Muscle layer of duodenum (tissue), 2 donors: ENCODE measurements around the gene CORO2A.
A peak's percentile ranks its signal among the peaks of the same experiment; 100 is the strongest.

Experiments
- H3K27ac ChIP-seq: one replicate; pipeline ENCODE4 v1.7.0; 2013; ENCODE audit warnings: mild to moderate bottlenecking, low read length
- H3K27me3 ChIP-seq: one replicate; pipeline ENCODE4 v1.7.0; 2013; ENCODE audit warnings: low read depth, mild to moderate bottlenecking, control low read depth, low read length
- H3K36me3 ChIP-seq, 2 donors: one replicate each; pipeline ENCODE4 v1.7.0; 2013; ENCODE audit warnings: low read length in 2 of 2, control low read depth in 1 of 2, mild to moderate bottlenecking in 1 of 2; ENCODE audit not compliant: insufficient read depth in 2 of 2, control insufficient read depth in 1 of 2
- H3K4me1 ChIP-seq, 2 donors: one replicate each; pipeline ENCODE4 v1.7.0; 2013; ENCODE audit warnings: low read length in 2 of 2, mild to moderate bottlenecking in 2 of 2, control low read depth in 1 of 2, moderate library complexity in 1 of 2; ENCODE audit not compliant: insufficient read depth in 2 of 2, control insufficient read depth in 1 of 2
- H3K4me3 ChIP-seq, 2 donors: one replicate each; pipeline ENCODE4 v1.7.0; 2013; ENCODE audit warnings: low read length in 2 of 2, low read depth in 1 of 2, mild to moderate bottlenecking in 1 of 2
- H3K9me3 ChIP-seq, 2 donors: one replicate each; pipeline ENCODE4 v1.7.0; 2013; ENCODE audit warnings: low read length in 2 of 2, control low read depth in 1 of 2, mild to moderate bottlenecking in 1 of 2; ENCODE audit not compliant: control insufficient read depth in 1 of 2
- donor health status: healthy.

The CORO2A gene

GRCh38 chr9:98229620-98230019 is 37.2 kb upstream of the CORO2A start:
- Histone ChIP-seq H3K4me3 (no peak overlapping the region), H3K27ac (no peak overlapping the region), H3K36me3 (peaks cover 7 to 33% of the 10 kb centered on the region in 2 donors), H3K27me3 (no peaks in the 10 kb centered on the region), H3K9me3 (no peaks in the 10 kb centered on the region), H3K4me1 (peaks cover 0 to 3% of the 10 kb centered on the region in 2 donors)

GRCh38 chr9:98229090-98229395 is 36.6 kb upstream of the CORO2A start:
- Histone ChIP-seq H3K36me3 (peaks cover 7 to 33% of the 10 kb centered on the region in 2 donors), H3K9me3 (no peaks in the 10 kb centered on the region), H3K4me1 (peaks cover 0 to 3% of the 10 kb centered on the region in 2 donors), H3K27me3 (no peaks in the 10 kb centered on the region), H3K4me3 (no peak overlapping the region), H3K27ac (no peak overlapping the region)

- H3K4me1 ChIP-seq, result peaks cover 0 to 3% of the 10 kb centered on the region in 2 donors
- H3K4me3 ChIP-seq, result no peak overlapping the region
- H3K36me3 ChIP-seq, result peaks cover 6 to 33% of the 10 kb centered on the region in 2 donors
- H3K27me3 ChIP-seq, result no peaks in the 10 kb centered on the region
- no peaks in the 10 kb centered on the region for H3K9me3 ChIP-seq
- no peak overlapping the region for H3K27ac ChIP-seq
These were observed 36.1 kb upstream of the CORO2A start for GRCh38 chr9:98228392-98229089.

GRCh38 chr9:98227883-98228282 is 35.4 kb upstream of the CORO2A start:
- Histone ChIP-seq H3K27ac (no peak overlapping the region), H3K36me3 (peaks cover 0 to 33% of the 10 kb centered on the region in 2 donors), H3K9me3 (no peaks in the 10 kb centered on the region), H3K27me3 (no peaks in the 10 kb centered on the region), H3K4me3 (no peak overlapping the region), H3K4me1 (peaks cover 0 to 3% of the 10 kb centered on the region in 2 donors)

- Histone ChIP-seq H3K9me3 (no peaks in the 10 kb centered on the region), H3K27me3 (no peaks in the 10 kb centered on the region), H3K27ac (peak overlapping the region; percentile 46), H3K36me3 (peaks cover 0 to 33% of the 10 kb centered on the region in 2 donors), H3K4me3 (no peak overlapping the region), H3K4me1 (peaks cover 0 to 3% of the 10 kb centered on the region in 2 donors)
These were observed 34.5 kb upstream of the CORO2A start for GRCh38 chr9:98226957-98227356.

GRCh38 chr9:98226516-98226915 is 34.1 kb upstream of the CORO2A start:
- Histone ChIP-seq H3K4me1 (no peaks in the 10 kb centered on the region), H3K27ac (peak overlapping the region; percentile 46), H3K27me3 (no peaks in the 10 kb centered on the region), H3K36me3 (peaks cover 0 to 33% of the 10 kb centered on the region in 2 donors), H3K9me3 (no peaks in the 10 kb centered on the region), H3K4me3 (no peak overlapping the region)

- H3K9me3 ChIP-seq, result no peaks in the 10 kb centered on the region
- peaks cover 2 to 35% of the 10 kb centered on the region in 2 donors for H3K36me3 ChIP-seq
- no peaks in the 10 kb centered on the region for H3K27me3 ChIP-seq
- no peaks in the 10 kb centered on the region for H3K4me1 ChIP-seq
- no peak overlapping the region for H3K27ac ChIP-seq
- no peak overlapping the region for H3K4me3 ChIP-seq
These were observed 32.6 kb upstream of the CORO2A start for GRCh38 chr9:98225015-98225442.

- Histone ChIP-seq H3K4me3 (no peak overlapping the region), H3K36me3 (peaks cover 3 to 38% of the 10 kb centered on the region in 2 donors), H3K27ac (no peak overlapping the region), H3K27me3 (no peaks in the 10 kb centered on the region), H3K9me3 (no peaks in the 10 kb centered on the region), H3K4me1 (no peaks in the 10 kb centered on the region)
These were observed 30.7 kb upstream of the CORO2A start for GRCh38 chr9:98222885-98223691.

- no peaks in the 10 kb centered on the region for H3K9me3 ChIP-seq
- H3K27ac ChIP-seq, result no peak overlapping the region
- H3K27me3 ChIP-seq, result no peaks in the 10 kb centered on the region
- H3K4me1 ChIP-seq, result no peaks in the 10 kb centered on the region
- no peak overlapping the region for H3K4me3 ChIP-seq
- peaks cover 3 to 37% of the 10 kb centered on the region in 2 donors for H3K36me3 ChIP-seq
These were observed 28.5 kb upstream of the CORO2A start for GRCh38 chr9:98220911-98221310.

GRCh38 chr9:98219794-98220370 is 27.4 kb upstream of the CORO2A start:
- Histone ChIP-seq H3K4me3 (no peak overlapping the region), H3K4me1 (no peaks in the 10 kb centered on the region), H3K27ac (no peak overlapping the region), H3K9me3 (no peaks in the 10 kb centered on the region), H3K27me3 (no peaks in the 10 kb centered on the region), H3K36me3 (peaks cover 3 to 31% of the 10 kb centered on the region in 2 donors)

- Histone ChIP-seq H3K36me3 (peaks cover 3 to 34% of the 10 kb centered on the region in 2 donors), H3K4me3 (no peak overlapping the region), H3K4me1 (no peaks in the 10 kb centered on the region), H3K27ac (no peak overlapping the region), H3K9me3 (no peaks in the 10 kb centered on the region), H3K27me3 (no peaks in the 10 kb centered on the region)
These were observed 26.9 kb upstream of the CORO2A start for GRCh38 chr9:98219364-98219716.
